M059J (cell line): ENCODE measurements around the gene CRYZL1. TPM values are rescaled to one million over a fixed set of nuclear protein-coding genes. Genes with fewer than 3 reads are reported as not detected.

ENCODE experiments used
- DNase-seq: peaks from one replicate; pipeline ENCODE4 v3.0.0-alpha.2; 2012; ENCODE audit warnings: low read depth
- total RNA-seq: library from RNA; depleted of rRNA; stranded (reverse); fragments of >200 nt; shearing (Covaris generic); gene quantifications from 2 replicates; pipeline ENCODE4 v1.2.3, GENCODE V29; 2014

Gene CRYZL1
- total RNA-seq, 1 experiment from 2014 or later = 23.8 TPM

- no peak for DNase-seq
These were observed 80.2 kb downstream of the CRYZL1 start for GRCh38 chr21:33561373-33561772.

- no peak for DNase-seq
These were observed 80.6 kb downstream of the CRYZL1 start for GRCh38 chr21:33560965-33561364.

- DNase-seq = no peak
These were observed 81.7 kb downstream of the CRYZL1 start for GRCh38 chr21:33559813-33560212.

DNA sequence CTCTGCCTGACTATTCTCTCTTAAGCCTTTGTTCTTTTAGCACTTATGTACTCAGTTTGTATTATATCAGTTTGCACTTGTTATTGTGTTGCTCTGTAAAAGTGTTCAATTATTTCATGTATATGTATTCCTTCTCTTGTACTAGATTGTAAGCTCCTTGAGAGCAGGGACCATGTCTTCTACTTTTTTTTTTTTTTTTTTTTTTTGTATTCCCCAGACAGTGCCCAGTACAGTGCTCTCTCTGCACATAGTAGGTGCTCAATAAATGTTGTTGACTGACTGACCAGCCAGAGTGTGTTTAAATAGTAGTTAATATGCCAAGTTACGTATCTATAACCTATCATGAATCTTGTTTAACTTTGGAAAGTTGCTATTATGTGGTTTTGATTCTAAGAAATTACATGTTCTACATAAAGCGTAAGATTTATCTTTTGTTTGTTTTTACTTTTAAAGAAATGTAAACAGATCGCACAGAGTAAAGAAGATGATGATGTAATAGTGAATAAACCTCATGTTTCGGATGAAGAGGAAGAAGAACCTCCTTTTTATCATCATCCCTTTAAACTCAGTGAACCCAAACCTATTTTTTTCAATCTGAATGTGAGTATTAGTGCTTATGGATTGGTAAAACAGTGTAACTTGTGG, 82.6 kb downstream of the CRYZL1 start:
- no peak for DNase-seq

- DNase-seq = no peak
These were observed 84.1 kb downstream of the CRYZL1 start for GRCh38 chr21:33557447-33557846.

DNA sequence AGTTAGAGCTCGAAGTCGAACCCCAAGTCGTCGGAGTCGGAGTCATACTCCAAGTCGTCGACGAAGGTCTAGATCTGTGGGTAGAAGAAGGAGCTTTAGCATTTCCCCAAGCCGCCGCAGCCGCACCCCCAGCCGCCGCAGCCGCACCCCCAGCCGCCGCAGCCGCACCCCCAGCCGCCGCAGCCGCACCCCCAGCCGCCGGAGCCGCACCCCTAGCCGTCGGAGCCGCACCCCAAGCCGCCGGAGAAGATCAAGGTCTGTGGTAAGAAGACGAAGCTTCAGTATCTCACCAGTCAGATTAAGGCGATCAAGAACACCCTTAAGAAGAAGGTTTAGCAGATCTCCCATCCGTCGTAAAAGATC, 86.6 kb downstream of the CRYZL1 start:
- no peak for DNase-seq

GRCh38 chr21:33554236-33554981, 87.1 kb downstream of the CRYZL1 start:
- no peak for DNase-seq

GRCh38 chr21:33552999-33553598, 88.4 kb downstream of the CRYZL1 start:
- DNase-seq = no peak

- DNase-seq = no peak
These were observed 89.2 kb downstream of the CRYZL1 start for GRCh38 chr21:33552093-33552998.

DNA sequence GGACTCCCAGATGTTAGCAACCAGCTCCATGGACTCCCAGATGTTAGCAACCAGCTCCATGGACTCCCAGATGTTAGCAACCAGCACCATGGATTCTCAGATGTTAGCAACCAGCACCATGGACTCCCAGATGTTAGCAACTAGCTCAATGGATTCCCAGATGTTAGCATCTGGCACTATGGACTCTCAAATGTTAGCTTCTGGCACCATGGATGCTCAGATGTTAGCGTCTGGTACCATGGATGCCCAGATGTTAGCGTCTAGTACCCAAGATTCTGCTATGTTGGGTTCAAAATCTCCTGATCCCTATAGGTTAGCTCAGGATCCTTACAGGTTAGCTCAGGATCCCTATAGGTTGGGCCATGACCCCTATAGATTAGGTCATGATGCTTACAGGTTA, 89.9 kb downstream of the CRYZL1 start:
- DNase-seq = no peak

- no peak for DNase-seq
These were observed 90.5 kb downstream of the CRYZL1 start for GRCh38 chr21:33550772-33551660.

GRCh38 chr21:33549848-33550771, 91.4 kb downstream of the CRYZL1 start:
- no peak for DNase-seq

GRCh38 chr21:33546086-33546485, 95.5 kb downstream of the CRYZL1 start:
- no peak for DNase-seq

GRCh38 chr21:33544451-33545195, 96.9 kb downstream of the CRYZL1 start:
- DNase-seq = no peak

DNA sequence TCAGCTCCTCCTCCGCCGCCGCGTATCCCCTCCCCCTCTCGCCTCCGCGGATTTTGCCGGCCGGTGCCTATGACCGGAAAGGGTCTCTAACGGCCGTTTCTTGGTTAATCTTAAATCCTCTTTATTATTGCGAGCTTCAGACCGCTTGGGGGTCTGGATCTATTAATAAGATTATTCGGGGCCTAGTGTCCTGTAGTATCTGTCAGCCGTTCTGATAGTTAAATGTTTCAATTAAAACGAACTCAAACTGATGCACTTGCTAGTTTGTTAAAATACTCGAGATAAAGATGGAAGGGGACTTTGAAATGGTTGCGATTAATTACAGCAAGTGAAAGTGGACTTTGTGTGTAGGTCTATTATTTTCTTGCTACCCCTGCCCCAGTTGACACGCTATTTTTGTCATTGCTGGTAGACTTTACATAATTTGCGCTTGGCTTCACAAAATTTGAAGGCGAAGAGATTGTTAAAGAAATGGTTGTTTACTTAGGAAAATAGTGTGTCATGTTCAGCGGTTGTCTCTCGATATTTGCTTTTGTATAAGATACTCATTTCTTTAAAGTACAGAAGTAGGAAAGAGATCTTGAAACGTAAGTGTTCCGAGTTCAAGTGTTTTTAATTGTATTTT, 97.9 kb downstream of the CRYZL1 start:
- peak; percentile 65 for DNase-seq

DNA sequence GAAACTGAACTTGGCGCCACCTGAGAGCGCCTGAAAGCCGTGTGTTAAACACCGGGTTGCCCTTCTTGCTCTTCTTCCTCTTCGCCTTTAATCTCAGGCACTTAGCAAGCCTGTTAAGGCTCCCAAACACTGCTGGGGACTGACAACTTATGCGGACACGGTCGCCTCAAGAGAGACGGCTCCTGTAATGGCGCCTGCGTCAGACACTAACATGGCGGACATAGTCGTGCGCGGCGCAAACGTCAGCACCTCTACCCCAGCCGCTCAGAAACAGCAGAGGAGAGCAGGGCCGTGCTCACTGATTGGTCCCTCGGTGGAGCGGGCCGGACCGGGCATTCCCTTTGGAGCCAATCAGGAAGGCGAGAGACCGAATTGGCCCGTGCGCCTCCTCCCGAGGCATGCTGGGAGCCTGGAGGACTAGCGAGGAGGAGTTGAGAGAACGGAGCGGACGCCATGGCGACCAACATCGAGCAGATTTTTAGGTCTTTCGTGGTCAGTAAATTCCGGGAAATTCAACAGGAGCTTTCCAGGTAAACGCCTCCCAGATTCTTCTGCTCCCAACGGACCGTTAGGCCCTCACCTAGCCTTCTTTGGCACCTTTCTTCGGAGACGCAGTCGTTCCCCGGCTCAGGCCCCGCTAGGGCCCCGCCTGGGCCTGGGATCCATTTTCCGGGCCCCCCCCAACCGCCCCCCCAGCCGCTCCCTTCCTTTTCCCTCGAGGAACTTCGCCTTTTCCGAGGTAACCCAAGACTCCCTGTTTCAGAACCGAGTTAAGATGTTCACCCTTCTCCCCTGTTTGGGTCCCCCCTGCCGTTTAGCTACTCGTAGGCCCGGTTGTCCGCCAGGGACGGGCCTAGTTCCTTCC, 98.7 kb downstream of the CRYZL1 start, which contains the start of gene SON:
Gene SON (plus strand): TSS at position 399 of the 865 bp plus-strand sequence. CDS start 55 bp downstream, at position 454.
- DNase-seq = peak; percentile 100
